ENCODE data around the gene TBC1D9. TPM values are rescaled to one million over a fixed set of nuclear protein-coding genes. Genes with fewer than 3 reads are reported as not detected.

Gene TBC1D9
- total RNA-seq, 4 donors from 2014 or later, result 36.4 to 57.1 (median 43.8) TPM

GRCh38 chr4:140675599-140676231 lies 80.5 kb downstream of the TBC1D9 start:
- no peak for TF ChIP-seq CTCF (IDR thresholded peaks at IDR 0.05; ENCODE audit: low read depth)

- no peak for TF ChIP-seq CTCF (IDR thresholded peaks at IDR 0.05; ENCODE audit: low read depth)
Measured at GRCh38 chr4:140673729-140674128, 82.5 kb downstream of the TBC1D9 start.

GRCh38 chr4:140672416-140672815 lies 83.8 kb downstream of the TBC1D9 start:
- no peak for TF ChIP-seq CTCF (IDR thresholded peaks at IDR 0.05; ENCODE audit: low read depth)

GRCh38 chr4:140668111-140668510 lies 88.1 kb downstream of the TBC1D9 start:
- TF ChIP-seq CTCF (IDR thresholded peaks at IDR 0.05; ENCODE audit: low read depth), result no peak

- no peak for TF ChIP-seq CTCF (IDR thresholded peaks at IDR 0.05; ENCODE audit: low read depth)
Measured at GRCh38 chr4:140666889-140667614, 89.1 kb downstream of the TBC1D9 start.

- TF ChIP-seq CTCF (IDR thresholded peaks at IDR 0.05; ENCODE audit: low read depth), result no peak
Measured at GRCh38 chr4:140662082-140662869, 93.9 kb downstream of the TBC1D9 start.

- TF ChIP-seq CTCF (IDR thresholded peaks at IDR 0.05; ENCODE audit: low read depth), result no peak
Measured at GRCh38 chr4:140661550-140661949, 94.6 kb downstream of the TBC1D9 start.

All from subcutaneous adipose tissue (tissue), 4 donors.